ENCODE measurements around the gene MGLL. TPM values are rescaled to one million over a fixed set of nuclear protein-coding genes. Genes with fewer than 3 reads are reported as not detected.

The MGLL gene
- total RNA-seq, 1 experiment from 2014 or later: 2.1 TPM

DNA sequence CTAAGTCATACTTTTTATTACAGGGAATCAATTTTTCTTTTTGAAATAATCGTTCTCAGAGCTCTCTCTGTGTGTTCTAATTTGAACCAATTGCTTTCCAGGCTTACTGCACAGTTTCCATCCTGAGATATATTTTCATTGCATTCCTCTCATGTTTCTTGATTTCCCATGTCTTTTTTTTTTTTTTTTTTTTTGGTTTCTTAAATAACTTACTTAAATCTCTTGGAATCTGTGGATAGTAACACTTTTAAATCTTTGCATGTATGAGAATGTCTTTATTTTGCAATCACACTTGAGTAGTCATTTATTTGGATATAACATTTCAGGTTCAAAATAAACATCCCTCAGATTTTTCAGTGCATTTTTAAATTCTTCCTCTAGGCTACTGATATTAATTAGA is 164.1 kb downstream of the MGLL start:
- Histone ChIP-seq H3K4me1 (ENCODE audit: control insufficient read depth, insufficient read depth, low read length) (no peaks in the 10 kb centered on the region), H3K9me3 (ENCODE audit: control insufficient read depth, insufficient read depth, low read depth, low read length) (no peaks in the 10 kb centered on the region), H3K36me3 (ENCODE audit: control insufficient read depth, insufficient read depth, low read length) (no peaks in the 10 kb centered on the region), H3K27ac (ENCODE audit: low read length) (no peak overlapping the region), H3K4me3 (ENCODE audit: low read depth in 2 of 2, low read length in 2 of 2) (no peak overlapping the region), H3K27me3 (ENCODE audit: control insufficient read depth, insufficient read depth, low read length) (no peaks in the 10 kb centered on the region)
- ChIA-PET POLR2A (interaction anchor here (0.7 kb wide), 1 partner anchor 685 kb away, joined by 11 read pairs; no protein-coding TSS in a partner anchor), CTCF (interaction anchor here (0.7 kb wide), 1 partner anchor 63 kb away, joined by 5 read pairs; no protein-coding TSS in a partner anchor)
- TF ChIP-seq TCF7L2 (IDR thresholded peaks at IDR 0.05; ENCODE audit: low read depth, low read length) (no peak), POLR2AphosphoS5 (IDR thresholded peaks at IDR 0.05; ENCODE audit: low read depth, low read length) (no peak), SIN3A (IDR thresholded peaks at IDR 0.05; ENCODE audit: borderline replicate concordance, insufficient read depth, low read depth, low read length) (no peak)
- BruUV-seq (replicated peaks): no TSS peak
- intact Hi-C loops (cut with micrococcal nuclease; ENCODE audit: unreplicated experiment) (no loop called here), in situ Hi-C loops (cut with HindIII; ENCODE audit: low pct_unique_long_range_greater_than_20kb, low sequenced_read_pairs) (no loop called here)
- DNase-seq (ENCODE audit: low read depth, low spot score): no peak
- ATAC-seq: no peak

DNA sequence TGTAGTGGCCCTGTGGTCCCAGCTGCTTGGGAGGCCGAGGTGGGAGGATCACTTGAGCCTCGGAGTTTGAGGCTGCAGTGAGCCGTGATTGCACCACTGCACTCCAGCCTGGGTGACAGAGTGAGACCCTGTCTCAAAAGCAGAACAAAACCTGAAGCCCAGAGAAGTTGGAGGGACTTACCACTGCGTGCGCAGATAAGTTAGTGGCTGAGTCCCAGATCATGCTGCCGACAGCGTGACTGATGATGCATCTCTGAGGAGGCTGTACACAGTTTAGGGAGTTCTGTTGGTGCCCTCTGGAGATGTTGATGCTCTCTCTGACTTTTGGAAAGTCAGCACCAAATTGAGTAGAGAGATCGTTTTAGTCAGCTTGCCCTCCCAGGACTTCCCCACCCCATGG is 165.4 kb downstream of the MGLL start:
- Histone ChIP-seq H3K4me1 (ENCODE audit: control insufficient read depth, insufficient read depth, low read length) (no peaks in the 10 kb centered on the region), H3K4me3 (ENCODE audit: low read depth in 2 of 2, low read length in 2 of 2) (no peak overlapping the region), H3K27me3 (ENCODE audit: control insufficient read depth, insufficient read depth, low read length) (no peaks in the 10 kb centered on the region), H3K36me3 (ENCODE audit: control insufficient read depth, insufficient read depth, low read length) (no peaks in the 10 kb centered on the region), H3K27ac (ENCODE audit: low read length) (no peak overlapping the region), H3K9me3 (ENCODE audit: control insufficient read depth, insufficient read depth, low read depth, low read length) (no peaks in the 10 kb centered on the region)
- in situ Hi-C loops (cut with HindIII; ENCODE audit: low pct_unique_long_range_greater_than_20kb, low sequenced_read_pairs) (no loop called here), intact Hi-C loops (cut with micrococcal nuclease; ENCODE audit: unreplicated experiment) (no loop called here)
- ATAC-seq (no peak), DNase-seq (ENCODE audit: low read depth, low spot score) (no peak)
- TF ChIP-seq TCF7L2 (IDR thresholded peaks at IDR 0.05; ENCODE audit: low read depth, low read length) (no peak), SIN3A (IDR thresholded peaks at IDR 0.05; ENCODE audit: borderline replicate concordance, insufficient read depth, low read depth, low read length) (no peak), POLR2AphosphoS5 (IDR thresholded peaks at IDR 0.05; ENCODE audit: low read depth, low read length) (no peak)
- TF ChIP-seq, protein P1, sequence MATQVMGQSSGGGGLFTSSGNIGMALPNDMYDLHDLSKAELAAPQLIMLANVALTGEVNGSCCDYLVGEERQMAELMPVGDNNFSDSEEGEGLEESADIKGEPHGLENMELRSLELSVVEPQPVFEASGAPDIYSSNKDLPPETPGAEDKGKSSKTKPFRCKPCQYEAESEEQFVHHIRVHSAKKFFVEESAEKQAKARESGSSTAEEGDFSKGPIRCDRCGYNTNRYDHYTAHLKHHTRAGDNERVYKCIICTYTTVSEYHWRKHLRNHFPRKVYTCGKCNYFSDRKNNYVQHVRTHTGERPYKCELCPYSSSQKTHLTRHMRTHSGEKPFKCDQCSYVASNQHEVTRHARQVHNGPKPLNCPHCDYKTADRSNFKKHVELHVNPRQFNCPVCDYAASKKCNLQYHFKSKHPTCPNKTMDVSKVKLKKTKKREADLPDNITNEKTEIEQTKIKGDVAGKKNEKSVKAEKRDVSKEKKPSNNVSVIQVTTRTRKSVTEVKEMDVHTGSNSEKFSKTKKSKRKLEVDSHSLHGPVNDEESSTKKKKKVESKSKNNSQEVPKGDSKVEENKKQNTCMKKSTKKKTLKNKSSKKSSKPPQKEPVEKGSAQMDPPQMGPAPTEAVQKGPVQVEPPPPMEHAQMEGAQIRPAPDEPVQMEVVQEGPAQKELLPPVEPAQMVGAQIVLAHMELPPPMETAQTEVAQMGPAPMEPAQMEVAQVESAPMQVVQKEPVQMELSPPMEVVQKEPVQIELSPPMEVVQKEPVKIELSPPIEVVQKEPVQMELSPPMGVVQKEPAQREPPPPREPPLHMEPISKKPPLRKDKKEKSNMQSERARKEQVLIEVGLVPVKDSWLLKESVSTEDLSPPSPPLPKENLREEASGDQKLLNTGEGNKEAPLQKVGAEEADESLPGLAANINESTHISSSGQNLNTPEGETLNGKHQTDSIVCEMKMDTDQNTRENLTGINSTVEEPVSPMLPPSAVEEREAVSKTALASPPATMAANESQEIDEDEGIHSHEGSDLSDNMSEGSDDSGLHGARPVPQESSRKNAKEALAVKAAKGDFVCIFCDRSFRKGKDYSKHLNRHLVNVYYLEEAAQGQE (IDR thresholded peaks at IDR 0.05; ENCODE audit: insufficient read depth in 1 of 2, low read depth in 2 of 2, low read length in 1 of 2): no peak
- TF ChIP-seq, protein P2, sequence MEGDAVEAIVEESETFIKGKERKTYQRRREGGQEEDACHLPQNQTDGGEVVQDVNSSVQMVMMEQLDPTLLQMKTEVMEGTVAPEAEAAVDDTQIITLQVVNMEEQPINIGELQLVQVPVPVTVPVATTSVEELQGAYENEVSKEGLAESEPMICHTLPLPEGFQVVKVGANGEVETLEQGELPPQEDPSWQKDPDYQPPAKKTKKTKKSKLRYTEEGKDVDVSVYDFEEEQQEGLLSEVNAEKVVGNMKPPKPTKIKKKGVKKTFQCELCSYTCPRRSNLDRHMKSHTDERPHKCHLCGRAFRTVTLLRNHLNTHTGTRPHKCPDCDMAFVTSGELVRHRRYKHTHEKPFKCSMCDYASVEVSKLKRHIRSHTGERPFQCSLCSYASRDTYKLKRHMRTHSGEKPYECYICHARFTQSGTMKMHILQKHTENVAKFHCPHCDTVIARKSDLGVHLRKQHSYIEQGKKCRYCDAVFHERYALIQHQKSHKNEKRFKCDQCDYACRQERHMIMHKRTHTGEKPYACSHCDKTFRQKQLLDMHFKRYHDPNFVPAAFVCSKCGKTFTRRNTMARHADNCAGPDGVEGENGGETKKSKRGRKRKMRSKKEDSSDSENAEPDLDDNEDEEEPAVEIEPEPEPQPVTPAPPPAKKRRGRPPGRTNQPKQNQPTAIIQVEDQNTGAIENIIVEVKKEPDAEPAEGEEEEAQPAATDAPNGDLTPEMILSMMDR (IDR thresholded peaks at IDR 0.05): no peak
- BruUV-seq (replicated peaks): no TSS peak
- POLR2A ChIA-PET: no interaction called here
- CTCF ChIA-PET: no interaction called here

DNA sequence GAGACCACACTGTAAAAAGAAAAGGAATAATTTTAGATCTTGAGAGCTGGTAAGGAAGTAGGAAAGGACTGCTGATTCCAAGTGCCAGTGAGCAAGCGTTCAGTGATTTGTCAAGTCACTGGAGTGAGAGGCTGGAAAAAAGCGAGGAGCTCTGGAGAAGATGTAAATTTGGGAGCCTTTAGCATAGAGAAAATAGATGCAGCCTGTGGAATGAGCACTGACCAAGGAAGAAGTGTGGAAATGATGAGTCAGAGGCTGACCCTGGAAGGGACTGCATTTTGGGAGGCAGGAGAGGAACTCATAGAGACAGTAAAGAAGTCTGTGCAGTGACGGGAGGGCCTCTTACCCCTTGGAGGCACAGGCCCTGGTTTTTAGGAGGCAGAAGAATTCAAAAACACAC is 166.7 kb downstream of the MGLL start:
- H3K36me3 ChIP-seq (ENCODE audit: control insufficient read depth, insufficient read depth, low read length): no peaks in the 10 kb centered on the region
- TF ChIP-seq SIN3A (IDR thresholded peaks at IDR 0.05; ENCODE audit: borderline replicate concordance, insufficient read depth, low read depth, low read length) (no peak), POLR2AphosphoS5 (IDR thresholded peaks at IDR 0.05; ENCODE audit: low read depth, low read length) (no peak), TCF7L2 (IDR thresholded peaks at IDR 0.05; ENCODE audit: low read depth, low read length) (no peak)
- TF ChIP-seq, protein P2 (IDR thresholded peaks at IDR 0.05): no peak
- TF ChIP-seq, protein P1 (IDR thresholded peaks at IDR 0.05; ENCODE audit: insufficient read depth in 1 of 2, low read depth in 2 of 2, low read length in 1 of 2): no peak
- no peak for DNase-seq (ENCODE audit: low read depth, low spot score)
- POLR2A ChIA-PET: no interaction called here
- H3K4me3 ChIP-seq (ENCODE audit: low read depth in 2 of 2, low read length in 2 of 2): no peak overlapping the region
- H3K4me1 ChIP-seq (ENCODE audit: control insufficient read depth, insufficient read depth, low read length): no peaks in the 10 kb centered on the region
- no peaks in the 10 kb centered on the region for H3K27me3 ChIP-seq (ENCODE audit: control insufficient read depth, insufficient read depth, low read length)
- no peaks in the 10 kb centered on the region for H3K9me3 ChIP-seq (ENCODE audit: control insufficient read depth, insufficient read depth, low read depth, low read length)
- CTCF ChIA-PET: no interaction called here
- intact Hi-C loops (cut with micrococcal nuclease; ENCODE audit: unreplicated experiment): no loop called here
- no peak overlapping the region for H3K27ac ChIP-seq (ENCODE audit: low read length)
- in situ Hi-C loops (cut with HindIII; ENCODE audit: low pct_unique_long_range_greater_than_20kb, low sequenced_read_pairs): no loop called here
- no TSS peak for BruUV-seq (replicated peaks)
- ATAC-seq: no peak
